VCaP (cell line): ENCODE data around the gene GSTM3.

Experiments used
- H3K27ac ChIP-seq: fragments of 450-650 bp; 2 replicates; pipeline ENCODE4 v1.5.1; 2017
- CTCF ChIP-seq: fragments of 450-650 bp; conservative IDR thresholded peaks from 2 replicates; pipeline ENCODE4 v1.5.1; 2017; ENCODE audit warnings: mild to moderate bottlenecking, moderate library complexity

Gene GSTM3

GRCh38 chr1:109726728-109727373 lies 14.0 kb downstream of the GSTM3 start:
- TF ChIP-seq CTCF = no peak
- no peak overlapping the region for H3K27ac ChIP-seq

DNA sequence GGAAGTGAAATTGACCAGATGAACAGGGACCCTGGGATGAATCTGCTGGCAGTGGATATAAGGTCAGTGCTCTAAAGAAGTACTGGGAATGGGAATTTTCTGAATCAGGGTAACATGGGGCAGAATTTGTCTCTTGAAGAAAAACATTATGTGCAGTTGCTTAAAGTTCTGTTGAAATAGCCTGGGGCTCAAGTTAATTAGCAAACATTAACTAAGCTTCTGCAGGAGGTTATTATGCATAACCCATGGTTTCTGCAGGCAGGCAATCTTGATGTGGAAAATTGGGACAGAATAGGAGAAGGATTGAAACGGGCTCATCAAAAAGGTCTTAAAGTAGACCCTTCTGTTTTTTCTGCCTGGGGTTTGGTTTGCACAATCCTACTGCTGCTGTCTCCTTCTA lies 14.8 kb downstream of the GSTM3 start:
- H3K27ac ChIP-seq = no peak overlapping the region
- TF ChIP-seq CTCF = no peak

DNA sequence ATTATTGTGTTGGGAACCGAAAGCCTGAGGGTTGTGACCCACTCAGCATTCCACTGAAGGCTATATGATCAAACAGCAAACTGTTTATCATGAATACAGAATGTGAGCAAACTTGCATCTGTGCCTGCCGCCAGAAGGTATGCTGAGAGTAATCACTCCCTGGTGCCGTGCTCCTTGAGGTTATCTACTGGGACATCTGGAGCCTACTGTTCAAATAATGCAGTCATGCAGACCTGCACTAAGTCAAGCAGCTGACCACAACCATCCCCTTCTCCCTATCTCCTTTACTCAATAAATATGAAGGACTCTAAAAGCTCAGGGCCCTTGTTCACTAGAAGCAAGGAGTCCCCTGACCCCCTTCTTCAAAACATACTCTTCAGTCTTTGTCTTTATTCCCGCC lies 15.3 kb downstream of the GSTM3 start:
- no peak overlapping the region for H3K27ac ChIP-seq
- no peak for TF ChIP-seq CTCF

DNA sequence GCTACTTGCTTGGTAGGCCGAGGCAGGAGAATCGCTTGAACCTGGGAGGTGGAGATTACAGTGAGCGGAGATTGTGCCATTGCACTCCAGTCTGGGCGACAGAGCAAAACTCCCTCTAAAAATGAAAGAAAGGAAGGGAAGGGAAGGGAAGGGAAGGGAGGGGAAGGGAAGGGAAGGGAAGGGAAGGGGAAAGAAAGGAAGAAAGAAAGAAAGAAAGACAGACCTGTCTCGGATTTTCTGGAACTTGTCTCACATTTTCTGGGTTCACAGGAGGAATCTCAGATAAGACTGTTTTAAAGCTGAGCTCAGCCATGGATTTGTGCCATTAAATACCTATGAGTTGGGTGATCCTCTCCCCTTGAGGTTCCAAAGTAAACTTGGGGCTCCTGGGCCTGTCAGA lies 15.9 kb downstream of the GSTM3 start:
- H3K27ac ChIP-seq = no peak overlapping the region
- TF ChIP-seq CTCF = no peak

DNA sequence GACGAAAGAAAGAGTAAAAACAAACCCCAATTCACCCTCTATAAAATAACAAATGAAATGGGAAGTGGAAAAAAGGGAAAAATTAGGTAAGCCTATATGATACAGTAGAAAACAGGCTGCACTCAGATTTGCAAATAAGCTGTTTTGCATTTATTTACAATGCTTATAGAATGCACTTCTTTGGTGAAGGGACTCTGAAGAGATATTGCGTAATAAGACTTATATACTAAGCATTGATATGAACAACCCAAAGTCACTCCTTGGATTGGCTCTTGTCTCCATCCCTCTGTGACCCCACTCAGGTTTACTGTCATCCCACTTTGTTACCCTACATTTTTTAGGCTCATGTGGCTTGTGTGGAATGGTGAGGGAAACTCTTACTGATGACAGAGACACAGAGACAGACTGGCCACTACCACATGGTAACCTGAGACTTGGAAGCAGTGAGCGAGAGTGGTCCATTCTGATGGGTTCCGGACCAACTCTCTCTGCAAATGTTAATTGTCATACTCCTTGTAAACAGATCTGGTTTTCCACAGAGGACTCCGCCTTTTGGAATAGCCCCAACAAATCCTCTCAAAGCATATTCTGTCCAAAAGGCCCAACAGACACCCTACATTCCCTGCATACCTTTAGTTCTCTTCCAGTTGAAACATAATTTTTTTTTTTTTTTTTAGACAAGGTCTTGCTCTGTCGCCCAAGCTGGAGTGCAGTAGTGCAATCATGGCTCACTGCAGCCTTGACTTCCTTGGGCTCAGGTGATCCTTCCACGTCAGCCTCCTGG lies 17.7 kb downstream of the GSTM3 start:
- 0 out of 2 replicates have a peak overlapping the region, but pooled peaks have one; percentile 1 for H3K27ac ChIP-seq
- no peak for TF ChIP-seq CTCF

- H3K27ac ChIP-seq = no peak overlapping the region
- no peak for TF ChIP-seq CTCF
These were observed 18.9 kb downstream of the GSTM3 start for GRCh38 chr1:109721971-109722370.

DNA sequence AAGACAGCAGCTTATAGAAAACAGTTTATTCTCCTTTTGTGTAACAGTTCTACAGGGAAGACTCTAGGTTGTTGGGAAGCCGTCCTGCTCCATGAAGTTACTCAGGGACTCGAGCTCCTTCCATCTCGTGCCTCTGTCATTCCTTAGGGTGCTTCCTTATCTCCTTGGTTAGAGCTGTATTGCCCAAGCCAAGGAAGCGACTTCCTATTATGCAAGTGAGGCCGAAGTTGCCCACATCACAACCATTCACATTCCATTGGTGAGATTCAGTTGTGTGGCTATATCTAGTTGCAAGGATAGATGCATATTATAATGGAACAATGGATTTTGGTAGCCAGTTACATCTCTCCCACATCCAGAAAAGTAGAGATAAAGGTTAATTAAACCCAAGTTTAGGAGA lies 19.8 kb downstream of the GSTM3 start:
- no peak for TF ChIP-seq CTCF
- no peak overlapping the region for H3K27ac ChIP-seq
